Nephron progenitor cell (in vitro differentiated cells): Measurements from ENCODE around the gene FAM131B.

ENCODE experiments used
- DNase-seq: peaks from one replicate; pipeline ENCODE4 v3.0.0; 2021
- H3K27ac Mint-ChIP-seq: 2 replicates; pipeline ENCODE4 v1.8.0; 2021; ENCODE audit warnings: mild to moderate bottlenecking, moderate library complexity, mixed read lengths
- H3K27me3 Mint-ChIP-seq: 2 replicates; pipeline ENCODE4 v1.8.0; 2021; ENCODE audit warnings: mild to moderate bottlenecking, low read depth, mixed read lengths; ENCODE audit not compliant: poor library complexity
- H3K36me3 Mint-ChIP-seq: 2 replicates; pipeline ENCODE4 v1.8.0; 2021; ENCODE audit warnings: low read depth, mixed read lengths
- H3K4me1 Mint-ChIP-seq: 2 replicates; pipeline ENCODE4 v1.8.0; 2021; ENCODE audit warnings: mixed read lengths
- H3K4me3 Mint-ChIP-seq: 2 replicates; pipeline ENCODE4 v1.8.0; 2021; ENCODE audit warnings: mild to moderate bottlenecking, moderate library complexity, mixed read lengths
- H3K9me3 Mint-ChIP-seq: 2 replicates; pipeline ENCODE4 v1.8.0; 2021; ENCODE audit warnings: mild to moderate bottlenecking, moderate library complexity, mixed read lengths
- TF ChIP-seq, protein P1 (sequence below): fragments of 200-600 bp; sonication (generic); IDR thresholded peaks from 2 replicates; pipeline ENCODE4 v1.5.0; 2021; ENCODE audit warnings: antibody characterized with exemption

FAM131B gene

DNA sequence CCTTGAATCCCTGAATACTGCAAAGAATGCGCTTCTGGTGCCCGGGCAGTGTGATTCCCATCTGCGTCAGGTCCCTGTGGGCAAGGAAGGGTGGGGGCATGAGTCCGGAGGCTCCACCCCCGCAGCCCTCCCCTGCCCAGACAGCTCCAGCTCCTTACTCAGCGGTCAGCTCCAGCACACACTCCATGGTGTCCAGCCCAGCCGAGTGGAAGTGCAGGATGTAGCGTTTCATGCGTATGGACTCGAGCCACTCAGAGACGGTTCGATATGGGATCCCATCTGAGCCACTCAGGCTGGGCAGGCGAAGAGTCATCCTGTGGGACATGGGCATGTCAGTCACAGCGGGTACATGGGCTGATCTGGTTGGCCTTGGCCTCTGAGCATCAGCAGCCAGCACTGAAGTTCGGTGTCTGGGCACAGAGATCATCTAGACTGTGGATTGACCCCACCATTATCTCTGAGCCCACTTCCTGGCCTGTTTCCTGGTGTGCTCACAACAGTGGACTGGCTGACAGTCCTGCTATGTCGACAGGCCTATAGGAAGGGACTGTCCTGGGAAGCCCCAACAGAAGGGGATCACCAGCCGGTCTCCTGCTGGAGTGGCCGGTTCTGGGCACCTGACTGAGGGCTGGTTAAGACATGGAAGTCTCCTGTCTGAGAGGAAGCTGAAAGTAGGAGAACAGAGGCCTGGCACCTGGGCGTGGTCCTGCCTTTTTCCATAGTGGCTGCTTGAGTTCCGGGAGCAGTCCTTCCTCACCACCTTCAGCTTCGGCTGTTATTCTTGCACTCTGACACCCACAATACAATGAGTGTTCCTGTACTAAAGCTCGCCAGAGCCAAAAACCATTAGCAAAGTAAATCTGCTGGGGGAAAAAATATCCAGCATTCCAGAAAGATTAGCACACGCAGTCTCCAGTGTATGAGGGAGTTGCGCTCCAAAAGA lies 29.2 kb upstream of the FAM131B start:
- H3K27me3 Mint-ChIP-seq = peaks cover 3% of the 10 kb centered on the region
- H3K9me3 Mint-ChIP-seq = no peaks in the 10 kb centered on the region
- H3K27ac Mint-ChIP-seq = no peak overlapping the region
- no peak overlapping the region for H3K4me3 Mint-ChIP-seq
- H3K36me3 Mint-ChIP-seq = peaks cover 24% of the 10 kb centered on the region
- peaks cover 21% of the 10 kb centered on the region for H3K4me1 Mint-ChIP-seq
- no peak for DNase-seq
- TF ChIP-seq, protein P1, sequence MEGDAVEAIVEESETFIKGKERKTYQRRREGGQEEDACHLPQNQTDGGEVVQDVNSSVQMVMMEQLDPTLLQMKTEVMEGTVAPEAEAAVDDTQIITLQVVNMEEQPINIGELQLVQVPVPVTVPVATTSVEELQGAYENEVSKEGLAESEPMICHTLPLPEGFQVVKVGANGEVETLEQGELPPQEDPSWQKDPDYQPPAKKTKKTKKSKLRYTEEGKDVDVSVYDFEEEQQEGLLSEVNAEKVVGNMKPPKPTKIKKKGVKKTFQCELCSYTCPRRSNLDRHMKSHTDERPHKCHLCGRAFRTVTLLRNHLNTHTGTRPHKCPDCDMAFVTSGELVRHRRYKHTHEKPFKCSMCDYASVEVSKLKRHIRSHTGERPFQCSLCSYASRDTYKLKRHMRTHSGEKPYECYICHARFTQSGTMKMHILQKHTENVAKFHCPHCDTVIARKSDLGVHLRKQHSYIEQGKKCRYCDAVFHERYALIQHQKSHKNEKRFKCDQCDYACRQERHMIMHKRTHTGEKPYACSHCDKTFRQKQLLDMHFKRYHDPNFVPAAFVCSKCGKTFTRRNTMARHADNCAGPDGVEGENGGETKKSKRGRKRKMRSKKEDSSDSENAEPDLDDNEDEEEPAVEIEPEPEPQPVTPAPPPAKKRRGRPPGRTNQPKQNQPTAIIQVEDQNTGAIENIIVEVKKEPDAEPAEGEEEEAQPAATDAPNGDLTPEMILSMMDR = no peak

DNA sequence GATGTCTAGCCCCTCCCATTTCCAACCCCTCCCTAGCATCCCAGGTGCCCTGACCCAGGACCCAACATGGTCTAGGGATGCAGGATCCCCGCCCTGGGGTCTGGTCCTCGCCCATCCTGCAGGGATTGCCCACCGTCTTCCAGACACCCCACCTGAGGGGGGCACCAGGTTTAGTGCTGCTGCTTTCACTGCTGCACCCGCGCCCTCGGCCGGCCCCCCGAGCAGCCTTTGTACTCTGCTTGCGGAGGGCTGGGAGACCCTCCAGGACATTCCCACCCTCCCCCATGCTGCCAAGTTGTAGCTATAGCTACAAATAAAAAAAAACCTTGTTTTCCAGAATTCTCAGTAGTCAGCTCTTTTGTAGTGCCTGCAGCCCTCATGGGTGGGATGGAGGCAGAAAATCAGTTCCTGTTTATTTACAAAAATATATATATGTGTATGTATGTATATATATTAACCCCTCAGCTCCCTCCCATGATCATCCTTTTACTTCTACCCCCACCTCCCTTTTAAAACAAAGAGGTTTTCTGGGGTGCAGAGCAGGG lies 28.3 kb upstream of the FAM131B start:
- Mint-ChIP-seq H3K9me3 (no peaks in the 10 kb centered on the region), H3K36me3 (peaks cover 24% of the 10 kb centered on the region), H3K4me1 (peaks cover 17% of the 10 kb centered on the region), H3K27me3 (peaks cover 3% of the 10 kb centered on the region), H3K27ac (no peak overlapping the region), H3K4me3 (no peak overlapping the region)
- TF ChIP-seq, protein P1 = no peak
- no peak for DNase-seq

DNA sequence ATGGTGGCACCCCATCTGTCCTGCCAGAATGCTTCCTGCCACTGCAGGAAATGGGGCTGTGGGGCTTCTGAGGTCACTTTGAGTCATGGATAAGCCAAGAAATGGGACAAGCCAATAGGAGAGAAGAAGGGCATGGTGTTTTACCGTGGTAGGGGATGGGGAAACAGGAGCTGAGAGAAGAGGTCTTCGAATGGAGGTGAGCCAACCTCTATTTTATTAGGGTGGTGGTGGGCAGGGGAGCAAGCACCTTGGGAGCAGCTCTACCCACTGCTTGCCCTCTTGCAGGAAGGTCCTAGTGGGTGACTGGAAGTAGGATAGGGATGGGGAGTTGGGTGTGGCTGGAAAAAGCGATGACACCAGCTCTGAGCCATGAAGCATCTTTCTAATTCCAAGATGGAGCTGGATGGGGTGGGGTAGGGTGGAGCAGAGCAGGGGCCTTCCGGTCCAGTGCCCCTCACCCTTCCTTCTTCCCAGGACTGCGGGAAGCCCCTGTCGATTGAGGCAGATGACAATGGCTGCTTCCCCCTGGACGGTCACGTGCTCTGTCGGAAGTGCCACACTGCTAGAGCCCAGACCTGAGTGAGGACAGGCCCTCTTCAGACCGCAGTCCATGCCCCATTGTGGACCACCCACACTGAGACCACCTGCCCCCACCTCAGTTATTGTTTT lies 27.7 kb upstream of the FAM131B start:
- peaks cover 24% of the 10 kb centered on the region for H3K36me3 Mint-ChIP-seq

GRCh38 chr7:143389316-143390103 lies 27.0 kb upstream of the FAM131B start:
- peaks cover 24% of the 10 kb centered on the region for H3K36me3 Mint-ChIP-seq
- DNase-seq = no peak
- H3K4me3 Mint-ChIP-seq = no peak overlapping the region
- TF ChIP-seq, protein P1 = no peak
- no peaks in the 10 kb centered on the region for H3K9me3 Mint-ChIP-seq
- peaks cover 12% of the 10 kb centered on the region for H3K4me1 Mint-ChIP-seq
- no peak overlapping the region for H3K27ac Mint-ChIP-seq
- H3K27me3 Mint-ChIP-seq = peaks cover 3% of the 10 kb centered on the region

More for the DNA sequence above, 27.7 kb upstream of the FAM131B start:
- Mint-ChIP-seq H3K4me3 (no peak overlapping the region), H3K27ac (no peak overlapping the region), H3K27me3 (peaks cover 3% of the 10 kb centered on the region), H3K4me1 (peaks cover 15% of the 10 kb centered on the region), H3K9me3 (no peaks in the 10 kb centered on the region)
- DNase-seq = no peak
- TF ChIP-seq, protein P1 = no peak

DNA sequence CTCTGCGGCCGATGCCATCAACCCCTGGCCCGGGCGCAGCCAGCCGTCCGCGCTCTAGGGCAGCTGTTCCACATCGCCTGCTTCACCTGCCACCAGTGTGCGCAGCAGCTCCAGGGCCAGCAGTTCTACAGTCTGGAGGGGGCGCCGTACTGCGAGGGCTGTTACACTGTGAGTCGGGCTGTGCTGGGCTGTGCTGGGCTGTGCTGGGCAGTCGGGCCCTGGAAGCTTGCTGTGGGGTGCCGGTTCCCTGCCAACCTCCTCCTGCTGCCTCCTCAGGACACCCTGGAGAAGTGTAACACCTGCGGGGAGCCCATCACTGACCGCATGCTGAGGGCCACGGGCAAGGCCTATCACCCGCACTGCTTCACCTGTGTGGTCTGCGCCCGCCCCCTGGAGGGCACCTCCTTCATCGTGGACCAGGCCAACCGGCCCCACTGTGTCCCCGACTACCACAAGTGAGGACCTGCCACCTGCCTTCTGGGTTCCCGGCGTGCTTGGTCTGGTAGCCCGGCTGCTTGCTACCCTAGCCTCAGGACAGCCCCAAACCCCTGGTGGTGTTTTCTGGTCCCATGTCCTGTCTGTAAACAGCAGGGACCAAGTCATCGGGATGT lies 26.1 kb upstream of the FAM131B start:
- no peak for DNase-seq
- H3K9me3 Mint-ChIP-seq = no peaks in the 10 kb centered on the region

More for the DNA sequence above, 26.1 kb upstream of the FAM131B start:
- Mint-ChIP-seq H3K27me3 (peaks cover 2% of the 10 kb centered on the region), H3K4me3 (no peak overlapping the region), H3K4me1 (peaks cover 12% of the 10 kb centered on the region), H3K27ac (no peak overlapping the region), H3K36me3 (peaks cover 24% of the 10 kb centered on the region)
- TF ChIP-seq, protein P1 = no peak
